Measurements from ENCODE around the gene POLD1.
A peak's percentile ranks its signal among the peaks of the same experiment; 100 is the strongest.
"Not testable (repeated sequence)": the region's sequence is repeated elsewhere in the genome, so short reads cannot be mapped to it uniquely, and the experiment has no call there.

Gene POLD1

GRCh38 chr19:50378169-50378862 lies 5.8 kb upstream of the POLD1 start:
- H3K4me3 Mint-ChIP-seq = peak overlapping the region; percentile 27
- H3K27ac Mint-ChIP-seq = peak overlapping the region; percentile 91

GRCh38 chr19:50378863-50379236 lies 5.3 kb upstream of the POLD1 start:
- no peak overlapping the region for H3K4me3 Mint-ChIP-seq
- no peak for DNase-seq
- H3K27me3 Mint-ChIP-seq = no peaks in the 10 kb centered on the region
- H3K27ac Mint-ChIP-seq = peak overlapping the region; percentile 48
- H3K4me1 Mint-ChIP-seq (ENCODE audit: low read depth) = peaks cover 41% of the 10 kb centered on the region
- H3K36me3 Mint-ChIP-seq (ENCODE audit: low read depth) = peaks cover 71% of the 10 kb centered on the region
- no peaks in the 10 kb centered on the region for H3K9me3 Mint-ChIP-seq

More at GRCh38 chr19:50378169-50378862, 5.8 kb upstream of the POLD1 start:
- peaks cover 69% of the 10 kb centered on the region for H3K36me3 Mint-ChIP-seq (ENCODE audit: low read depth)
- no peaks in the 10 kb centered on the region for H3K27me3 Mint-ChIP-seq
- H3K9me3 Mint-ChIP-seq = no peaks in the 10 kb centered on the region
- H3K4me1 Mint-ChIP-seq (ENCODE audit: low read depth) = peaks cover 36% of the 10 kb centered on the region
- DNase-seq = no peak

- Mint-ChIP-seq H3K36me3 (ENCODE audit: low read depth) (peaks cover 77% of the 10 kb centered on the region), H3K27ac (peak overlapping the region; percentile 48), H3K27me3 (no peaks in the 10 kb centered on the region)
Observed at GRCh38 chr19:50379602-50380001, 4.5 kb upstream of the POLD1 start.

GRCh38 chr19:50380137-50380536 lies 4.0 kb upstream of the POLD1 start:
- Mint-ChIP-seq H3K27ac (peak overlapping the region; percentile 48), H3K27me3 (no peaks in the 10 kb centered on the region), H3K4me3 (no peak overlapping the region), H3K9me3 (no peaks in the 10 kb centered on the region), H3K4me1 (ENCODE audit: low read depth) (peaks cover 41% of the 10 kb centered on the region), H3K36me3 (ENCODE audit: low read depth) (peaks cover 83% of the 10 kb centered on the region)
- no peak for DNase-seq

More at GRCh38 chr19:50379602-50380001, 4.5 kb upstream of the POLD1 start:
- Mint-ChIP-seq H3K4me3 (no peak overlapping the region), H3K4me1 (ENCODE audit: low read depth) (peaks cover 40% of the 10 kb centered on the region), H3K9me3 (no peaks in the 10 kb centered on the region)
- no peak for DNase-seq

- peaks cover 87% of the 10 kb centered on the region for H3K36me3 Mint-ChIP-seq (ENCODE audit: low read depth)
- H3K4me3 Mint-ChIP-seq = no peak overlapping the region
Observed at GRCh38 chr19:50380751-50381151, 3.4 kb upstream of the POLD1 start.

GRCh38 chr19:50381881-50382729 lies 2.0 kb upstream of the POLD1 start:
- Mint-ChIP-seq H3K9me3 (no peaks in the 10 kb centered on the region), H3K27me3 (no peaks in the 10 kb centered on the region), H3K36me3 (ENCODE audit: low read depth) (peaks cover 94% of the 10 kb centered on the region), H3K4me3 (no peak overlapping the region), H3K4me1 (ENCODE audit: low read depth) (peaks cover 42% of the 10 kb centered on the region), H3K27ac (no peak overlapping the region)
- DNase-seq = no peak

More at GRCh38 chr19:50380751-50381151, 3.4 kb upstream of the POLD1 start:
- H3K27ac Mint-ChIP-seq = peak overlapping the region; percentile 77
- no peaks in the 10 kb centered on the region for H3K27me3 Mint-ChIP-seq
- no peaks in the 10 kb centered on the region for H3K9me3 Mint-ChIP-seq
- no peak for DNase-seq
- peaks cover 45% of the 10 kb centered on the region for H3K4me1 Mint-ChIP-seq (ENCODE audit: low read depth)

- Mint-ChIP-seq H3K4me1 (ENCODE audit: low read depth) (peaks cover 38% of the 10 kb centered on the region), H3K36me3 (ENCODE audit: low read depth) (peaks cover 94% of the 10 kb centered on the region), H3K9me3 (no peaks in the 10 kb centered on the region), H3K4me3 (peak overlapping the region; percentile 94), H3K27me3 (no peaks in the 10 kb centered on the region), H3K27ac (peak overlapping the region; percentile 100)
- no peak for DNase-seq
Observed at GRCh38 chr19:50383001-50383851, 921 bp upstream of the POLD1 start.

- Mint-ChIP-seq H3K9me3 (no peaks in the 10 kb centered on the region), H3K4me3 (peak overlapping the region; percentile 94), H3K4me1 (ENCODE audit: low read depth) (peaks cover 36% of the 10 kb centered on the region), H3K36me3 (ENCODE audit: low read depth) (peaks cover 92% of the 10 kb centered on the region), H3K27me3 (no peaks in the 10 kb centered on the region), H3K27ac (peak overlapping the region; percentile 100)
- DNase-seq = no peak
Observed at GRCh38 chr19:50384685-50385535, 763 bp downstream of the POLD1 start.

- Mint-ChIP-seq H3K9me3 (no peaks in the 10 kb centered on the region), H3K4me3 (peak overlapping the region; percentile 2), H3K27ac (peak overlapping the region; percentile 52), H3K27me3 (no peaks in the 10 kb centered on the region), H3K4me1 (ENCODE audit: low read depth) (peaks cover 34% of the 10 kb centered on the region), H3K36me3 (ENCODE audit: low read depth) (peaks cover 90% of the 10 kb centered on the region)
- DNase-seq = no peak
Observed at GRCh38 chr19:50387176-50387867, 3.2 kb downstream of the POLD1 start.

GRCh38 chr19:50387868-50388245 lies 3.7 kb downstream of the POLD1 start:
- Mint-ChIP-seq H3K27ac (peak overlapping the region; percentile 31), H3K4me1 (ENCODE audit: low read depth) (peaks cover 35% of the 10 kb centered on the region), H3K9me3 (no peaks in the 10 kb centered on the region), H3K4me3 (peak overlapping the region; percentile 2), H3K27me3 (no peaks in the 10 kb centered on the region), H3K36me3 (ENCODE audit: low read depth) (peaks cover 90% of the 10 kb centered on the region)
- no peak for DNase-seq

- H3K27me3 Mint-ChIP-seq, H3K9me3 Mint-ChIP-seq, H3K27ac Mint-ChIP-seq, DNase-seq, H3K4me3 Mint-ChIP-seq: not testable (repeated sequence)
- Mint-ChIP-seq H3K36me3 (ENCODE audit: low read depth) (peaks cover 86% of the 10 kb centered on the region), H3K4me1 (ENCODE audit: low read depth) (peaks cover 15% of the 10 kb centered on the region)
Observed at GRCh38 chr19:50390295-50390694, 6.1 kb downstream of the POLD1 start.

- not testable (repeated sequence) for H3K4me3 Mint-ChIP-seq, DNase-seq, H3K27me3 Mint-ChIP-seq, H3K9me3 Mint-ChIP-seq, H3K27ac Mint-ChIP-seq
- Mint-ChIP-seq H3K36me3 (ENCODE audit: low read depth) (peaks cover 87% of the 10 kb centered on the region), H3K4me1 (ENCODE audit: low read depth) (peaks cover 11% of the 10 kb centered on the region)
Observed at GRCh38 chr19:50390952-50391351, 6.8 kb downstream of the POLD1 start.

- no peak overlapping the region for H3K27ac Mint-ChIP-seq
- no peak for DNase-seq
- no peak overlapping the region for H3K4me3 Mint-ChIP-seq
- peaks cover 73% of the 10 kb centered on the region for H3K36me3 Mint-ChIP-seq (ENCODE audit: low read depth)
- no peaks in the 10 kb centered on the region for H3K9me3 Mint-ChIP-seq
- peaks cover 7% of the 10 kb centered on the region for H3K4me1 Mint-ChIP-seq (ENCODE audit: low read depth)
- no peaks in the 10 kb centered on the region for H3K27me3 Mint-ChIP-seq
Observed at GRCh38 chr19:50392759-50393158, 8.6 kb downstream of the POLD1 start.

Data from activated T-cell treated with anti-CD3 and anti-CD28 coated beads, Interleukin-2, amount 50 U/mL, for 24 hours (primary cell).